HEK293 (cell line): Measurements from ENCODE around the gene ZFX.

Experiments used
- ZNF777 ChIP-seq: fragments of 450-650 bp; formaldehyde crosslinking; IDR thresholded peaks from 2 replicates; pipeline ENCODE4 v1.5.1; 2017; ENCODE audit warnings: missing biosample characterization, missing genetic modification characterization, borderline replicate concordance
- TF ChIP-seq, protein P1 (sequence below): fragments of 450-650 bp; formaldehyde crosslinking; IDR thresholded peaks from 2 replicates; pipeline ENCODE4 v1.5.1; 2016; ENCODE audit warnings: missing biosample characterization, missing genetic modification characterization

DNA sequence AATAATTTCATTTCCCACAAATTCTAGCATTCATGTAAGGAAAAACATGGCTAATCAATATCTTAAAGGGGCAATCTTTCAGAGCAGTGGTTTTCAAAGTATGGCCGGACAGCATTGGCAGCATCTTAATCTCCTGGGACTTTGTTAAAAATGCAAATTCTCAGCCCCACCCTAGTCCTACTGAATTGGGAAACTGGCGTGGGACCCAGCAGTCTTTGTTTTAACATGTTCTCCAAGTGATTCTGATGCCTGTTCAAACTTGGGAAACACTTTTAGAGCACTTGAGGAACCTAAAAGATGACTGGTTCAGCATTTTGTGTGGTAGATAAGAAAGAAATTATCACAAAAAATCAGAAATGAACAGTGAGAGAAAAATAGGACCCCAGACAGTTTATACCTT, 65.7 kb downstream of the ZFX start:
- TF ChIP-seq, protein P1, sequence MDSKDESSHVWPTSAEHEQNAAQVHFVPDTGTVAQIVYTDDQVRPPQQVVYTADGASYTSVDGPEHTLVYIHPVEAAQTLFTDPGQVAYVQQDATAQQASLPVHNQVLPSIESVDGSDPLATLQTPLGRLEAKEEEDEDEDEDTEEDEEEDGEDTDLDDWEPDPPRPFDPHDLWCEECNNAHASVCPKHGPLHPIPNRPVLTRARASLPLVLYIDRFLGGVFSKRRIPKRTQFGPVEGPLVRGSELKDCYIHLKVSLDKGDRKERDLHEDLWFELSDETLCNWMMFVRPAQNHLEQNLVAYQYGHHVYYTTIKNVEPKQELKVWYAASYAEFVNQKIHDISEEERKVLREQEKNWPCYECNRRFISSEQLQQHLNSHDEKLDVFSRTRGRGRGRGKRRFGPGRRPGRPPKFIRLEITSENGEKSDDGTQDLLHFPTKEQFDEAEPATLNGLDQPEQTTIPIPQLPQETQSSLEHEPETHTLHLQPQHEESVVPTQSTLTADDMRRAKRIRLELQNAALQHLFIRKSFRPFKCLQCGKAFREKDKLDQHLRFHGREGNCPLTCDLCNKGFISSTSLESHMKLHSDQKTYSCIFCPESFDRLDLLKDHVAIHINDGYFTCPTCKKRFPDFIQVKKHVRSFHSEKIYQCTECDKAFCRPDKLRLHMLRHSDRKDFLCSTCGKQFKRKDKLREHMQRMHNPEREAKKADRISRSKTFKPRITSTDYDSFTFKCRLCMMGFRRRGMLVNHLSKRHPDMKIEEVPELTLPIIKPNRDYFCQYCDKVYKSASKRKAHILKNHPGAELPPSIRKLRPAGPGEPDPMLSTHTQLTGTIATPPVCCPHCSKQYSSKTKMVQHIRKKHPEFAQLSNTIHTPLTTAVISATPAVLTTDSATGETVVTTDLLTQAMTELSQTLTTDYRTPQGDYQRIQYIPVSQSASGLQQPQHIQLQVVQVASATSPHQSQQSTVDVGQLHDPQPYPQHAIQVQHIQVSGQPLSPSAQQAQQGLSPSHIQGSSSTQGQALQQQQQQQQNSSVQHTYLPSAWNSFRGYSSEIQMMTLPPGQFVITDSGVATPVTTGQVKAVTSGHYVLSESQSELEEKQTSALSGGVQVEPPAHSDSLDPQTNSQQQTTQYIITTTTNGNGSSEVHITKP = no peak
- no peak for TF ChIP-seq ZNF777 (tag by site-specific recombination)
